ENCODE measurements around the gene ANKRD13C.

The ANKRD13C gene

GRCh38 chr1:70222716-70223235 is 131.7 kb downstream of the ANKRD13C start:
- no peak for DNase-seq (ENCODE audit: extremely low read depth in 1 of 2, low read depth in 1 of 2)

DNA sequence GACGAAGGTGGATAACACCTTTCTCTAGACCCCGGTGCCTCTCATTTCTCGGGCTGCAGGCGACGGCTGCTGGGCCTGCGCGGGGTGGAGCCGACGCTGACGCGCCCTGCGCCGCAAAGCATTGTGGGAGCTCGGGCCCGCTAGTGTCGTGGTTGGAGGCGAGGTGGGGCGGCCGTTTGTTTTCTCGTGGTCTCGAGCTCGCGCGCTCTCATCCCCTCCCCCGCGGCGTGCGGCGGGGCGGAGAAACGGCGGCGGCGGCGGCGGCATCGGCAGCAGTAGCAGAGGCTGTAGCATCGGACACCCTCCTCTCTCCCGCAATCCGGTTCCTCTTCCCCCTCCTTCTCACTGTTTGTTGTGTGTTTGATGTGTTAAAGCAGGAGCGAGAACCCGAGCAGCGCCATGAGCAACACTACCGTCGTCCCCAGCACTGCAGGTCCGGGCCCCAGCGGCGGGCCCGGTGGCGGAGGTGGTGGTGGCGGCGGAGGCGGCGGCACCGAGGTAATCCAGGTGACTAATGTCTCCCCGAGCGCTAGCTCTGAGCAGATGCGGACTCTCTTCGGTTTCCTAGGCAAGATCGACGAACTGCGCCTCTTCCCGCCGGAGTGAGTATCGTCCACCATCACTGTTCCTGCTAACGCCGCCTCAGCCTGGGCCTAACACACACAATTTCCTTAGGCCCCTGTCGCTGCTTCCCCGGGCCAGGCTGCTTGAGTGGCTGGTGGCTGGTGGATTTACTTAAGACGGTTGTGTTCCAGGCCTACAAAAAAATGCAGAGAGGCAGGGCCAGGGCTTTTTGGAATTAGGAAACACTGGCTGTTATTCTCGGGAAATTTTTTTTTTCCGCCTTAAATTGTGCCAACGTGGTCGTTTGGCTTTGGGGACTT is 133.0 kb downstream of the ANKRD13C start, which contains the start of gene SRSF11:
TSS of gene SRSF11 (plus strand) at position 143 of the 884 bp plus-strand sequence. CDS start at position 400, 257 bp downstream.
- DNase-seq (ENCODE audit: extremely low read depth in 1 of 2, low read depth in 1 of 2), result peak; percentile 91 to 97

GRCh38 chr1:70220517-70221237 is 133.8 kb downstream of the ANKRD13C start:
- DNase-seq (ENCODE audit: extremely low read depth in 1 of 2, low read depth in 1 of 2), result no peak

DNA sequence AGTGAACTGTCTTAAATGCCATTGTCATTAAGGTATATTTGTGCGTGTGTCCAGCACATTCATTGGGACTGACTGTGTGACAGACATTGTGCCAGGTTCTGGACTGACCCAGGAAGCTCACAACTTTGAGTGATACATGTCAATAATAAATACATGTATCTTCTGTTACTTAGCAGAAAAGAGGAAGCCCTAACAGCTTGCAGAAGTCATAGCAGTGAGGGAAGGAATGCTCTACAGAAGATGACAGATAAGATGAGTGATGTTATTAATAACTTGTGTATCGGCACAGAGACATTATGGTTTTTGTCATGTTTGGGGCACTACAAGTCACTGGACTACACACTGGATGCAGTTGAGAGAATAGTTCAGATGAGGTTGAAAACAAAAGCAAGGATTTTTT is 134.5 kb downstream of the ANKRD13C start:
- DNase-seq (ENCODE audit: extremely low read depth in 1 of 2, low read depth in 1 of 2), result no peak

DNA sequence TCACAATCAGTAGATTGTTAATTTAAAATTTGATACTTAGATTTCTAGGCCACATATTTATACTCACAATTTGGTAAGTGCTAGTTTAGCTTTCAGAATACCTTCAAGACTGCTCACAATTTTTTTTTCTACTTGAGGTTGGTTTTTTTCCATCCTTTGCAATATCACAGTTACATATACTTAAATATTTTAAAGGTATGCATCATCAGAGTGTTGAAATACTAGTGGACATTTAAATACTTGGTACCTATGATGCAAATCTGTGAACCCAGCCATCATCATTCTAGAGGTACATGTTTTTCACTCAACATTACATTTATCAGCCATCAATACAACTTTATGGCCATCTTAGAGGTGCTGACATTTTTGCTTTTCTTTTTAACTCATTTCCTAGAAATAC is 143.0 kb downstream of the ANKRD13C start:
- no peak for DNase-seq (ENCODE audit: extremely low read depth in 1 of 2, low read depth in 1 of 2)

GRCh38 chr1:70210820-70211219 is 143.7 kb downstream of the ANKRD13C start:
- no peak for DNase-seq (ENCODE audit: extremely low read depth in 1 of 2, low read depth in 1 of 2)
